ENCODE measurements around the gene UBA6. TPM values are rescaled to one million over a fixed set of nuclear protein-coding genes. Genes with fewer than 3 reads are reported as not detected.

UBA6 gene
- total RNA-seq, 1 donor from 2014 or later = 141 TPM

GRCh38 chr4:67584496-67584895 lies 116.5 kb downstream of the UBA6 start:
- Mint-ChIP-seq H3K4me1 (ENCODE audit: low read depth, unreplicated experiment) (peaks cover 3% of the 10 kb centered on the region), H3K36me3 (ENCODE audit: low read depth, unreplicated experiment) (no peaks in the 10 kb centered on the region), H3K9me3 (ENCODE audit: unreplicated experiment) (no peaks in the 10 kb centered on the region), H3K4me3 (ENCODE audit: unreplicated experiment) (no peak overlapping the region), H3K27ac (ENCODE audit: unreplicated experiment) (no peak overlapping the region), H3K27me3 (ENCODE audit: low read depth, unreplicated experiment) (no peaks in the 10 kb centered on the region)
- H3K36me3 ChIP-seq (ENCODE audit: insufficient read depth, low read length) = no peaks in the 10 kb centered on the region
- FAIRE-seq = no peak
- H3K27me3 ChIP-seq (ENCODE audit: insufficient read depth, low read length) = no peaks in the 10 kb centered on the region
- no peaks in the 10 kb centered on the region for H4K20me1 ChIP-seq (ENCODE audit: insufficient read depth, low read length)
- H3K79me2 ChIP-seq (ENCODE audit: insufficient read depth, low read length) = no peaks in the 10 kb centered on the region
- DNase-seq (ENCODE audit: low read depth) = no peak
- TF ChIP-seq EZH2 (IDR thresholded peaks at IDR 0.05; ENCODE audit: insufficient read depth, low read length) (no peak), CTCF (IDR thresholded peaks at IDR 0.05; ENCODE audit: insufficient read depth, low read depth, low read length) (no peak)
- no peak overlapping the region for H3K4me2 ChIP-seq (ENCODE audit: low read length)
- H2AFZ ChIP-seq (ENCODE audit: low read depth, low read length) = no peak overlapping the region
- no peak overlapping the region for H3K27ac ChIP-seq (ENCODE audit: low read depth, low read length)
- no peak overlapping the region for H3K4me3 ChIP-seq (ENCODE audit: insufficient read depth, low read depth, low read length)
- H3K9me3 ChIP-seq (ENCODE audit: insufficient read depth, low read depth, low read length) = no peaks in the 10 kb centered on the region
- no peak overlapping the region for H3K9ac ChIP-seq (ENCODE audit: low read length)
- no peaks in the 10 kb centered on the region for H3K4me1 ChIP-seq (ENCODE audit: insufficient read depth, low read length)

GRCh38 chr4:67581913-67582312 lies 119.0 kb downstream of the UBA6 start:
- no peaks in the 10 kb centered on the region for H3K36me3 Mint-ChIP-seq (ENCODE audit: low read depth, unreplicated experiment)
- Histone ChIP-seq H3K36me3 (ENCODE audit: insufficient read depth, low read length) (no peaks in the 10 kb centered on the region), H3K27ac (ENCODE audit: low read depth, low read length) (no peak overlapping the region), H4K20me1 (ENCODE audit: insufficient read depth, low read length) (no peaks in the 10 kb centered on the region), H2AFZ (ENCODE audit: low read depth, low read length) (no peak overlapping the region), H3K79me2 (ENCODE audit: insufficient read depth, low read length) (no peaks in the 10 kb centered on the region), H3K4me2 (ENCODE audit: low read length) (no peak overlapping the region), H3K9ac (ENCODE audit: low read length) (no peak overlapping the region), H3K4me1 (ENCODE audit: insufficient read depth, low read length) (no peaks in the 10 kb centered on the region), H3K9me3 (ENCODE audit: insufficient read depth, low read depth, low read length) (no peaks in the 10 kb centered on the region), H3K27me3 (ENCODE audit: insufficient read depth, low read length) (no peaks in the 10 kb centered on the region), H3K4me3 (ENCODE audit: insufficient read depth, low read depth, low read length) (no peak overlapping the region)
- peaks cover 3% of the 10 kb centered on the region for H3K4me1 Mint-ChIP-seq (ENCODE audit: low read depth, unreplicated experiment)
- FAIRE-seq (no peak), DNase-seq (ENCODE audit: low read depth) (no peak)
- no peak overlapping the region for H3K27ac Mint-ChIP-seq (ENCODE audit: unreplicated experiment)
- no peaks in the 10 kb centered on the region for H3K27me3 Mint-ChIP-seq (ENCODE audit: low read depth, unreplicated experiment)
- H3K9me3 Mint-ChIP-seq (ENCODE audit: unreplicated experiment) = no peaks in the 10 kb centered on the region
- no peak overlapping the region for H3K4me3 Mint-ChIP-seq (ENCODE audit: unreplicated experiment)
- TF ChIP-seq CTCF (IDR thresholded peaks at IDR 0.05; ENCODE audit: insufficient read depth, low read depth, low read length) = no peak
- TF ChIP-seq EZH2 (IDR thresholded peaks at IDR 0.05; ENCODE audit: insufficient read depth, low read length) = no peak

- Histone ChIP-seq H3K9ac (ENCODE audit: low read length) (no peak overlapping the region), H3K9me3 (ENCODE audit: insufficient read depth, low read depth, low read length) (no peaks in the 10 kb centered on the region), H3K4me3 (ENCODE audit: insufficient read depth, low read depth, low read length) (no peak overlapping the region), H3K36me3 (ENCODE audit: insufficient read depth, low read length) (no peaks in the 10 kb centered on the region), H3K27me3 (ENCODE audit: insufficient read depth, low read length) (no peaks in the 10 kb centered on the region), H3K4me2 (ENCODE audit: low read length) (no peak overlapping the region), H3K4me1 (ENCODE audit: insufficient read depth, low read length) (no peaks in the 10 kb centered on the region), H3K27ac (ENCODE audit: low read depth, low read length) (no peak overlapping the region), H4K20me1 (ENCODE audit: insufficient read depth, low read length) (no peaks in the 10 kb centered on the region), H3K79me2 (ENCODE audit: insufficient read depth, low read length) (no peaks in the 10 kb centered on the region), H2AFZ (ENCODE audit: low read depth, low read length) (no peak overlapping the region)
- Mint-ChIP-seq H3K27ac (ENCODE audit: unreplicated experiment) (no peak overlapping the region), H3K36me3 (ENCODE audit: low read depth, unreplicated experiment) (no peaks in the 10 kb centered on the region), H3K4me1 (ENCODE audit: low read depth, unreplicated experiment) (peaks cover 3% of the 10 kb centered on the region), H3K4me3 (ENCODE audit: unreplicated experiment) (no peak overlapping the region), H3K27me3 (ENCODE audit: low read depth, unreplicated experiment) (no peaks in the 10 kb centered on the region), H3K9me3 (ENCODE audit: unreplicated experiment) (no peaks in the 10 kb centered on the region)
- no peak for DNase-seq (ENCODE audit: low read depth)
- TF ChIP-seq EZH2 (IDR thresholded peaks at IDR 0.05; ENCODE audit: insufficient read depth, low read length) (no peak), CTCF (IDR thresholded peaks at IDR 0.05; ENCODE audit: insufficient read depth, low read depth, low read length) (no peak)
- no peak for FAIRE-seq
Measured at GRCh38 chr4:67581208-67581857, 119.6 kb downstream of the UBA6 start.

Measured in astrocyte (in vitro differentiated cells and primary cell).